Spleen (tissue), 7 donors: ENCODE data around the gene NUP210.

Source experiments
- POLR2A ChIP-seq, 3 donors: fragments of 450-650 bp; IDR thresholded peaks; one replicate each; pipeline ENCODE4 v1.5.1; 2017; ENCODE audit warnings: antibody characterized with exemption in 3 of 3, mild to moderate bottlenecking in 1 of 3
- POLR2AphosphoS5 ChIP-seq, 3 donors: sonication (generic); formaldehyde crosslinking; IDR thresholded peaks; one replicate each; pipeline ENCODE4 v1.5.1; 2017; ENCODE audit warnings: antibody characterized with exemption in 3 of 3
- TF ChIP-seq, protein P1 (sequence below), 11 experiments: fragments of 200-600 bp in 7 of 11; fragments of 450-650 bp in 4 of 11; sonication (generic) in 4 of 11; IDR thresholded peaks in 8 of 11; conservative IDR thresholded peaks in 3 of 11; 1 replicate in 7 of 11; 2 replicates in 4 of 11; pipeline versions ENCODE4 v1.4.0 to v1.8.0; 2016 to 2021; ENCODE audit warnings: antibody characterized with exemption in 11 of 11, inconsistent platforms in 4 of 11, mild to moderate bottlenecking in 1 of 11
- donor health status: DM: no; HTN: no; CAD: no; lungs with moderate emphysema.
- donor health status: DM: no; HTN: no; CAD: no.
- donor health status: DM: no; HTN: no; CAD: no.

DNA sequence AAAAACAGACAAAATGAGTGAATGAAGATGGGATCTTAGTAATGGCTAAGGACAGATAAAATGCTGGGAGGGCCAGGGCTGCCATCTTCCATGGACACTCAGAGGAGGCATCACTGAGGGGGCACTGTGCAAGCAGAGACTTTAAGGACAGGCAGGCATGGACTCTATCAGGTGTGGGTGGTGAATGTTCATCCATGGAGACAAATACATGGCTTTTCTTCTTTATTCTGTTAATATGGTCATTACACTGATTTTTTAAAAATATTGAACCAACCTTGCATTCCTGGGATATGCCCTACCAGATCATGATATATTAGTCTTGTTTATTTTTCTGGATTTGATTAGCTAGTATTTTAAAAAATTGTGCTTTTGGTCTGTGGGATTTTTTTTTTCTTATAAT is 12.2 kb downstream of the NUP210 start:
- TF ChIP-seq, protein P1, sequence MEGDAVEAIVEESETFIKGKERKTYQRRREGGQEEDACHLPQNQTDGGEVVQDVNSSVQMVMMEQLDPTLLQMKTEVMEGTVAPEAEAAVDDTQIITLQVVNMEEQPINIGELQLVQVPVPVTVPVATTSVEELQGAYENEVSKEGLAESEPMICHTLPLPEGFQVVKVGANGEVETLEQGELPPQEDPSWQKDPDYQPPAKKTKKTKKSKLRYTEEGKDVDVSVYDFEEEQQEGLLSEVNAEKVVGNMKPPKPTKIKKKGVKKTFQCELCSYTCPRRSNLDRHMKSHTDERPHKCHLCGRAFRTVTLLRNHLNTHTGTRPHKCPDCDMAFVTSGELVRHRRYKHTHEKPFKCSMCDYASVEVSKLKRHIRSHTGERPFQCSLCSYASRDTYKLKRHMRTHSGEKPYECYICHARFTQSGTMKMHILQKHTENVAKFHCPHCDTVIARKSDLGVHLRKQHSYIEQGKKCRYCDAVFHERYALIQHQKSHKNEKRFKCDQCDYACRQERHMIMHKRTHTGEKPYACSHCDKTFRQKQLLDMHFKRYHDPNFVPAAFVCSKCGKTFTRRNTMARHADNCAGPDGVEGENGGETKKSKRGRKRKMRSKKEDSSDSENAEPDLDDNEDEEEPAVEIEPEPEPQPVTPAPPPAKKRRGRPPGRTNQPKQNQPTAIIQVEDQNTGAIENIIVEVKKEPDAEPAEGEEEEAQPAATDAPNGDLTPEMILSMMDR (IDR thresholded peaks at IDR 0.05 in 8 of 11, conservative IDR thresholded peaks at IDR 0.05 in 3 of 11), result no peak
- TF ChIP-seq POLR2A (IDR thresholded peaks at IDR 0.05) (no peak), POLR2AphosphoS5 (IDR thresholded peaks at IDR 0.05) (no peak)
